ENCODE data around the gene LPCAT1. TPM values are rescaled to one million over a fixed set of nuclear protein-coding genes. Genes with fewer than 3 reads are reported as not detected.

LPCAT1 gene
- total and polyA plus RNA-seq, 2 of the 4 experiments (the other 2 are of a cell fraction): 17.7 to 33.6 TPM

DNA sequence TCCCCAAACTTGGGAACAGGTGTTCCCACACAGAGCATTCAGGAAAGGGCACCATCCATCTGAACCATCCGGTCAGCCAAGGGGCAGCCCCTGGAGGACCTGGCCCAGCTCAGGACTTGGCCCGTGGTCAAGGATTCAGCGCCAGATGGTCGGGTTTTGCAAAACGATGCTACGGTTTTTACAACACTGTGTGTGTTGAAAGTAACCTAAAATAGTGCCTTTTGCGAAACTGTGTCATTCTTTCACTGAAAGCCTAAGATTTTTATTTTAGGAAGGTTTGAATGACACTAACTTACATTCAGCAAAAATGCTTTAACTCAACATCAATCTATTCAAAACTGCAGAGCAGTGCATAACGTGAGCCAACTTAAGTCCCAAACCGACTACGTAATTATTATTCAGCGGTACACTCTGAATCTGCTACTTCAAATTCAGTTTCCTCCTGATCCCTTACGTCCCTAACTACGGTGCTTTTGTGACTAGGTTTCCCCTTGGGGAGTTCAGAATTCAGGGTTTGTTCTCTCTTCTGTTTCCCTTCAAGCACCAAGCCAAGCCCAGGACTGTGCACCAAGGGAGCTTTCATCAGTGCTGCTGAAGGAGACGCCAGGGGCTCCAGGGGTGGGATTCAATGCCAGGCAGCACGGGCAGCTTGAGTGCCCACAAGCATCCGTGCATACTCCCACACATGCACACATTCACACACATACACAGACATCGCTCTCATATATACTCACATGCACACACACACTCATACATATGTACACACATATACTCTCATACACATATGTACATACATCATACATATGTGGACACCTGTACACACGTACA, 25.8 kb downstream of the LPCAT1 start:
- H3K4ac ChIP-seq (ENCODE audit: low read depth, low read length): no peak overlapping the region
- H3K27ac ChIP-seq (ENCODE audit: insufficient read depth, low read length): no peak overlapping the region
- no peak overlapping the region for H3K4me3 ChIP-seq (ENCODE audit: insufficient read depth, low read depth, low read length)
- peaks cover 22 to 53% of the 10 kb centered on the region in 2 experiments for H3K79me1 ChIP-seq (ENCODE audit: low read depth in 1 of 2, low read length in 2 of 2)
- no peak overlapping the region for H3K18ac ChIP-seq (ENCODE audit: low read depth, low read length)
- no peak overlapping the region for H2BK5ac ChIP-seq (ENCODE audit: low read depth, low read length, poor library complexity, severe bottlenecking)
- in situ Hi-C loops (cut with MboI; ENCODE audit: low sequenced_read_pairs): no loop called here
- H4K8ac ChIP-seq (ENCODE audit: low read depth in 2 of 2, low read length in 2 of 2): no peak overlapping the region
- CTCF ChIA-PET: no interaction called here
- H2AFZ ChIP-seq (replicated peaks; ENCODE audit: low read length, poor library complexity): no peak overlapping the region
- H3K56ac ChIP-seq (ENCODE audit: extremely low read depth, insufficient read depth, low read length): no peak overlapping the region
- H3K4me1 ChIP-seq (ENCODE audit: control insufficient read depth, insufficient read depth, low read length): no peaks in the 10 kb centered on the region
- peaks cover 41% of the 10 kb centered on the region for H3K36me3 ChIP-seq (ENCODE audit: control insufficient read depth, insufficient read depth, low read length)
- DNase-seq: no peak
- H2AK5ac ChIP-seq (ENCODE audit: low read depth, low read length): no peak overlapping the region
- no peak overlapping the region for H2BK120ac ChIP-seq (ENCODE audit: low read depth, low read length)
- no peak overlapping the region for H3K4me2 ChIP-seq (ENCODE audit: low read depth, low read length)
- POLR2A ChIA-PET (ENCODE audit: unreplicated experiment): no interaction called here
- 94% methylated on average over 7 of the region's 18 CpGs; no CpG with 5 or more reads in 1 of the 2 experiments for WGBS, 2 experiments (ENCODE audit: extremely low coverage in 2 of 2, insufficient read length in 1 of 2)
- no peaks in the 10 kb centered on the region for H3K9me3 ChIP-seq (ENCODE audit: control insufficient read depth, insufficient read depth, low read length)
- H3K9me1 ChIP-seq (ENCODE audit: insufficient read depth, low read length): peaks cover 13% of the 10 kb centered on the region
- peaks cover 82% of the 10 kb centered on the region for H4K20me1 ChIP-seq (ENCODE audit: insufficient read depth, low read length)
- H3K23ac ChIP-seq (ENCODE audit: low read depth, low read length): no peak overlapping the region
- no peak overlapping the region for H3K9ac ChIP-seq (ENCODE audit: low read depth, low read length)
- TF ChIP-seq MAZ (IDR thresholded peaks at IDR 0.05; ENCODE audit: borderline replicate concordance, low read depth, low read length) (no peak), CEBPB (IDR thresholded peaks at IDR 0.05; ENCODE audit: low read depth, low read length) (no peak), RAD21 (IDR thresholded peaks at IDR 0.05; ENCODE audit: low read length) (no peak), MAFK (IDR thresholded peaks at IDR 0.05; ENCODE audit: low read depth, low read length) (no peak), RFX5 (IDR thresholded peaks at IDR 0.05; ENCODE audit: low read depth, low read length) (no peak), BHLHE40 (IDR thresholded peaks at IDR 0.05; ENCODE audit: low read depth, low read length) (no peak)
- TF ChIP-seq, protein P1, sequence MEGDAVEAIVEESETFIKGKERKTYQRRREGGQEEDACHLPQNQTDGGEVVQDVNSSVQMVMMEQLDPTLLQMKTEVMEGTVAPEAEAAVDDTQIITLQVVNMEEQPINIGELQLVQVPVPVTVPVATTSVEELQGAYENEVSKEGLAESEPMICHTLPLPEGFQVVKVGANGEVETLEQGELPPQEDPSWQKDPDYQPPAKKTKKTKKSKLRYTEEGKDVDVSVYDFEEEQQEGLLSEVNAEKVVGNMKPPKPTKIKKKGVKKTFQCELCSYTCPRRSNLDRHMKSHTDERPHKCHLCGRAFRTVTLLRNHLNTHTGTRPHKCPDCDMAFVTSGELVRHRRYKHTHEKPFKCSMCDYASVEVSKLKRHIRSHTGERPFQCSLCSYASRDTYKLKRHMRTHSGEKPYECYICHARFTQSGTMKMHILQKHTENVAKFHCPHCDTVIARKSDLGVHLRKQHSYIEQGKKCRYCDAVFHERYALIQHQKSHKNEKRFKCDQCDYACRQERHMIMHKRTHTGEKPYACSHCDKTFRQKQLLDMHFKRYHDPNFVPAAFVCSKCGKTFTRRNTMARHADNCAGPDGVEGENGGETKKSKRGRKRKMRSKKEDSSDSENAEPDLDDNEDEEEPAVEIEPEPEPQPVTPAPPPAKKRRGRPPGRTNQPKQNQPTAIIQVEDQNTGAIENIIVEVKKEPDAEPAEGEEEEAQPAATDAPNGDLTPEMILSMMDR (conservative IDR thresholded peaks at IDR 0.05; ENCODE audit: low read depth, low read length): no peak
- TF ChIP-seq, protein P2, sequence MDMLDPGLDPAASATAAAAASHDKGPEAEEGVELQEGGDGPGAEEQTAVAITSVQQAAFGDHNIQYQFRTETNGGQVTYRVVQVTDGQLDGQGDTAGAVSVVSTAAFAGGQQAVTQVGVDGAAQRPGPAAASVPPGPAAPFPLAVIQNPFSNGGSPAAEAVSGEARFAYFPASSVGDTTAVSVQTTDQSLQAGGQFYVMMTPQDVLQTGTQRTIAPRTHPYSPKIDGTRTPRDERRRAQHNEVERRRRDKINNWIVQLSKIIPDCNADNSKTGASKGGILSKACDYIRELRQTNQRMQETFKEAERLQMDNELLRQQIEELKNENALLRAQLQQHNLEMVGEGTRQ (IDR thresholded peaks at IDR 0.05; ENCODE audit: low read depth, low read length): no peak
- no peaks in the 10 kb centered on the region for H3K27me3 ChIP-seq (ENCODE audit: control insufficient read depth, insufficient read depth, low read length)
- no peak overlapping the region for H2BK20ac ChIP-seq (ENCODE audit: low read depth, low read length)
- H2AK9ac ChIP-seq (replicated peaks; ENCODE audit: low read depth, low read length, poor library complexity): no peak overlapping the region
- dilution Hi-C loops (cut with HindIII; ENCODE audit: low sequenced_read_pairs, unreplicated experiment): no loop called here
- intact Hi-C loops (cut with micrococcal nuclease): no loop called here
- H4K5ac ChIP-seq (ENCODE audit: low read depth, low read length): no peak overlapping the region
- BruUV-seq (replicated peaks): no TSS peak
- H4K91ac ChIP-seq (ENCODE audit: insufficient read depth, low read depth, low read length): no peak overlapping the region
- H3K14ac ChIP-seq (replicated peaks; ENCODE audit: low read depth, low read length): no peak overlapping the region
- H2BK15ac ChIP-seq (ENCODE audit: low read depth, low read length): no peak overlapping the region
- no peak for ATAC-seq (ENCODE audit: low read depth)

Measured in IMR-90 (cell line).